Karpas-422 (cell line): Measurements from ENCODE around the gene IFNAR1. TPM values are rescaled to one million over a fixed set of nuclear protein-coding genes. Genes with fewer than 3 reads are reported as not detected.

ENCODE experiments used
- DNase-seq: peaks from one replicate; pipeline ENCODE4 v3.0.0-alpha.2; 2015
- H2AFZ ChIP-seq: fragments of 200-600 bp; sonication (generic); 2 replicates; pipeline ENCODE4 v1.6.1; 2014; ENCODE audit warnings: antibody characterized with exemption, low read length, mixed read lengths
- H3K27ac ChIP-seq: fragments of 200-600 bp; sonication (generic); 2 replicates; pipeline ENCODE4 v1.5.1; 2014; ENCODE audit warnings: mild to moderate bottlenecking, low read length, moderate library complexity
- H3K27me3 ChIP-seq: fragments of 200-600 bp; sonication (generic); 2 replicates; pipeline ENCODE4 v1.6.1; 2014; ENCODE audit warnings: low read length, mixed read lengths
- H3K36me3 ChIP-seq: fragments of 200-600 bp; sonication (generic); 2 replicates; pipeline ENCODE4 v1.6.1; 2014; ENCODE audit warnings: low read length, mixed read lengths; ENCODE audit not compliant: insufficient read depth
- H3K4me1 ChIP-seq: fragments of 200-600 bp; sonication (generic); 2 replicates; pipeline ENCODE4 v1.6.1; 2014; ENCODE audit warnings: mild to moderate bottlenecking, low read length, mixed read lengths
- H3K4me2 ChIP-seq: fragments of 200-600 bp; sonication (generic); 2 replicates; pipeline ENCODE4 v1.6.1; 2014; ENCODE audit warnings: low read length, low read depth, mild to moderate bottlenecking; ENCODE audit not compliant: poor library complexity, severe bottlenecking
- H3K4me3 ChIP-seq: fragments of 200-600 bp; sonication (generic); 2 replicates; pipeline ENCODE4 v1.5.1; 2014; ENCODE audit warnings: mild to moderate bottlenecking, antibody characterized with exemption, low read length, mixed read lengths
- H3K79me2 ChIP-seq: fragments of 200-600 bp; sonication (generic); 2 replicates; pipeline ENCODE4 v1.6.1; 2014; ENCODE audit warnings: mild to moderate bottlenecking, low read length, mixed read lengths
- H3K9ac ChIP-seq: fragments of 200-600 bp; sonication (generic); 2 replicates; pipeline ENCODE4 v1.6.0; 2014; ENCODE audit warnings: low read length
- H3K9me2 ChIP-seq: fragments of 200-600 bp; sonication (generic), shearing (Covaris generic); replicated peaks from 2 replicates; pipeline ENCODE4 v1.6.0; 2014; ENCODE audit warnings: mild to moderate bottlenecking, low read length, moderate library complexity; ENCODE audit not compliant: insufficient read depth
- H3K9me3 ChIP-seq: fragments of 300-700, 200-600 bp; sonication (generic); 2 replicates; pipeline ENCODE4 v1.6.1; 2014; ENCODE audit warnings: low read length, mixed read lengths
- H4K20me1 ChIP-seq: fragments of 200-600 bp; sonication (generic); 2 replicates; pipeline ENCODE4 v1.6.1; 2014; ENCODE audit warnings: mild to moderate bottlenecking, antibody characterized with exemption, low read length, low read depth; ENCODE audit not compliant: insufficient read depth
- total RNA-seq: library from RNA; depleted of rRNA; stranded (reverse); fragments of >200 nt; shearing (Covaris generic); gene quantifications from 2 replicates; pipeline ENCODE4 v1.2.3, GENCODE V29; 2014; ENCODE audit warnings: low replicate concordance

IFNAR1 gene
- total RNA-seq, 1 experiment from 2014 or later, result 10.5 TPM

GRCh38 chr21:33339135-33339534 lies 14.4 kb downstream of the IFNAR1 start:
- Histone ChIP-seq H4K20me1 (no peaks in the 10 kb centered on the region), H3K36me3 (peaks cover 17% of the 10 kb centered on the region), H3K9me3 (no peaks in the 10 kb centered on the region), H3K27ac (no peak overlapping the region), H3K27me3 (no peaks in the 10 kb centered on the region), H3K79me2 (peaks cover 34% of the 10 kb centered on the region), H3K4me2 (no peak overlapping the region), H3K9ac (no peak overlapping the region), H3K4me3 (no peak overlapping the region), H3K9me2 (no peaks in the 10 kb centered on the region), H2AFZ (no peak overlapping the region), H3K4me1 (peaks cover 10% of the 10 kb centered on the region)
- peak; percentile 65 for DNase-seq

DNA sequence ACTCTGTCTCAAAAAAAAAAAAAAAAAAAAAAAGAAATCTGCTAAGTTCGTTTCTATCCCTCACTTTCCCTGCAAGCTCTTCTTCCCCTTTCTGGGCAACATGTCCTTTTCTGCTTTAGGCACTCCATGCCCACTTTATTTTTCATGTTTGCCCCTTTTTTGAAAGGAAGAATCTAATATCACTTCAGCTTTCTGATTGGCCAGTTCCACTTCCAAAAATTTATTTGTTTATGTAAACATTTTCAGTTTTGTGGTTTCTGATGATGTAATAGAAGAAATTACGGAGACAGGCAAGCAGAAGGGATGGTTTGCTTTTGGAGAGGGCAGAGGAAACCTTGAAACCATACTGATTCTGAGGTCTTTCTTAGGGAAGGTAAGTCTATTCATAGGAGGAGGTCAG lies 15.1 kb downstream of the IFNAR1 start:
- Histone ChIP-seq H4K20me1 (no peaks in the 10 kb centered on the region), H3K4me3 (no peak overlapping the region), H2AFZ (no peak overlapping the region), H3K4me1 (peaks cover 10% of the 10 kb centered on the region), H3K4me2 (no peak overlapping the region), H3K27me3 (no peaks in the 10 kb centered on the region), H3K9me3 (no peaks in the 10 kb centered on the region), H3K9ac (no peak overlapping the region), H3K36me3 (peaks cover 17% of the 10 kb centered on the region), H3K27ac (no peak overlapping the region), H3K9me2 (no peaks in the 10 kb centered on the region), H3K79me2 (peaks cover 26% of the 10 kb centered on the region)
- no peak for DNase-seq

GRCh38 chr21:33345751-33346238 lies 21.0 kb downstream of the IFNAR1 start:
- Histone ChIP-seq H3K27ac (no peak overlapping the region), H3K4me1 (no peaks in the 10 kb centered on the region), H3K36me3 (peaks cover 29% of the 10 kb centered on the region)

DNA sequence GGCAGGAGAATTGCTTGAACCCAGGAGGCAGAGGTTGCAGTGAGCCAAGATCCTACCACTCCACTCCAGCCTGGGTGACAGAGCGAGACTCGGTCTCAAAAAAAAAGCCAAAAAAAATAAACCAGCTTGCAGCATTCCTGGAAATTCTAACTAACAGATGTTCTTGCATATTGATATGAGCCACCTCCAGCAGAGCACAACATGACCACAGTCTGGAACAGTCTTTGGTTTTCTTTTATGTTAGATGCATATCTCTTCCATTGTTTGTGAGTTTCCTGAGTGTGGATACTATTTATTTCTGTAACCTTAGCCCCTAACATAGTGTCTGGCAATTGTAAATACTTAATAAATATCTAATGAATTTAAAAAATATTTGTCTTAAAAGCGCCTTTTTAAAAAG lies 23.9 kb downstream of the IFNAR1 start:
- no peaks in the 10 kb centered on the region for H4K20me1 ChIP-seq
- no peak overlapping the region for H3K4me3 ChIP-seq
- H3K4me2 ChIP-seq, result no peak overlapping the region
- no peak overlapping the region for H3K27ac ChIP-seq
- H3K27me3 ChIP-seq, result no peaks in the 10 kb centered on the region
- no peak overlapping the region for H3K9ac ChIP-seq
- peaks cover 21% of the 10 kb centered on the region; the same call in 1 of the 2 replicates for H3K36me3 ChIP-seq
- no peaks in the 10 kb centered on the region for H3K9me3 ChIP-seq
- no peaks in the 10 kb centered on the region for H3K9me2 ChIP-seq
- no peaks in the 10 kb centered on the region for H3K4me1 ChIP-seq
- H3K79me2 ChIP-seq, result peaks cover 5% of the 10 kb centered on the region; the same call in 1 of the 2 replicates
- H2AFZ ChIP-seq, result no peak overlapping the region
- DNase-seq, result no peak

More at GRCh38 chr21:33345751-33346238, 21.0 kb downstream of the IFNAR1 start:
- H3K27me3 ChIP-seq, result no peaks in the 10 kb centered on the region
- no peak overlapping the region for H2AFZ ChIP-seq
- H4K20me1 ChIP-seq, result no peaks in the 10 kb centered on the region
- H3K79me2 ChIP-seq, result peaks cover 10% of the 10 kb centered on the region; the same call in 1 of the 2 replicates
- H3K9ac ChIP-seq, result no peak overlapping the region
- no peak for DNase-seq
- no peak overlapping the region for H3K4me3 ChIP-seq
- no peaks in the 10 kb centered on the region for H3K9me3 ChIP-seq
- H3K9me2 ChIP-seq, result no peaks in the 10 kb centered on the region
- H3K4me2 ChIP-seq, result no peak overlapping the region

DNA sequence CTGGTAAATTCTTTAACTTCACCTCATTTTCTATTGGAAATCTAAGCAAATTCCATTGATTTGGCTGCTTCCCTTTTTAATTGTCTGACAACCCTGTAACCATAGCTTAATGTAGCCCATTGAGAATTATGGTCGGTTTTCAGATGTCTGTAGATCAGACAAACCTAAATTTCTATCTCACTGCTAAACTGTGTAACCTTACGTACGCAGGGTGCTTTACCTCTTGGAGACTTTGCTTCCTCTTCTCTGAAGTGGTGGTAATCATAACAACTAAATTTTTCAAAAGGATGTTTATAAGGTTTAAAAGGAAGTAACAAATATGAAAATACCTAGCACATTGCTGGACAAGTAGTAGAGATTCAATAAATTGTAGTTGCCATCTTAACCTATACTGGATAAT lies 25.9 kb downstream of the IFNAR1 start:
- Histone ChIP-seq H3K9me3 (no peaks in the 10 kb centered on the region), H3K9ac (no peak overlapping the region), H3K4me1 (no peaks in the 10 kb centered on the region), H2AFZ (no peak overlapping the region), H3K36me3 (peaks cover 28% of the 10 kb centered on the region; the same call in 1 of the 2 replicates), H3K27me3 (no peaks in the 10 kb centered on the region), H3K9me2 (no peaks in the 10 kb centered on the region), H3K27ac (no peak overlapping the region), H4K20me1 (no peaks in the 10 kb centered on the region), H3K4me3 (no peak overlapping the region), H3K79me2 (peaks cover 5% of the 10 kb centered on the region; the same call in 1 of the 2 replicates), H3K4me2 (no peak overlapping the region)
- DNase-seq, result no peak

DNA sequence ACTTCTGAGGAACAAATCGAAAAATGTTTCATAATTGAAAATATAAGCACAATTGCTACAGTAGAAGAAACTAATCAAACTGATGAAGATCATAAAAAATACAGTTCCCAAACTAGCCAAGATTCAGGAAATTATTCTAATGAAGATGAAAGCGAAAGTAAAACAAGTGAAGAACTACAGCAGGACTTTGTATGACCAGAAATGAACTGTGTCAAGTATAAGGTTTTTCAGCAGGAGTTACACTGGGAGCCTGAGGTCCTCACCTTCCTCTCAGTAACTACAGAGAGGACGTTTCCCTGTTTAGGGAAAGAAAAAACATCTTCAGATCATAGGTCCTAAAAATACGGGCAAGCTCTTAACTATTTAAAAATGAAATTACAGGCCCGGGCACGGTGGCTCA lies 30.6 kb downstream of the IFNAR1 start:
- no peak overlapping the region for H3K9ac ChIP-seq
- no peaks in the 10 kb centered on the region for H3K27me3 ChIP-seq
- no peaks in the 10 kb centered on the region for H3K79me2 ChIP-seq
- no peak overlapping the region for H3K4me3 ChIP-seq
- no peak overlapping the region for H3K4me2 ChIP-seq
- no peaks in the 10 kb centered on the region for H4K20me1 ChIP-seq
- no peaks in the 10 kb centered on the region for H3K9me2 ChIP-seq
- peaks cover 9% of the 10 kb centered on the region for H3K4me1 ChIP-seq
- no peak overlapping the region for H3K27ac ChIP-seq
- no peak overlapping the region for H2AFZ ChIP-seq
- no peaks in the 10 kb centered on the region for H3K9me3 ChIP-seq
- DNase-seq, result no peak
- peaks cover 20% of the 10 kb centered on the region; the same call in 1 of the 2 replicates for H3K36me3 ChIP-seq

DNA sequence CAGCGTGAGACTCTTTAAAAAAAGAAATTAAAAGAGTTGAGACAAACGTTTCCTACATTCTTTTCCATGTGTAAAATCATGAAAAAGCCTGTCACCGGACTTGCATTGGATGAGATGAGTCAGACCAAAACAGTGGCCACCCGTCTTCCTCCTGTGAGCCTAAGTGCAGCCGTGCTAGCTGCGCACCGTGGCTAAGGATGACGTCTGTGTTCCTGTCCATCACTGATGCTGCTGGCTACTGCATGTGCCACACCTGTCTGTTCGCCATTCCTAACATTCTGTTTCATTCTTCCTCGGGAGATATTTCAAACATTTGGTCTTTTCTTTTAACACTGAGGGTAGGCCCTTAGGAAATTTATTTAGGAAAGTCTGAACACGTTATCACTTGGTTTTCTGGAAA lies 31.2 kb downstream of the IFNAR1 start:
- peaks cover 15% of the 10 kb centered on the region for H3K4me1 ChIP-seq
- no peak overlapping the region for H3K27ac ChIP-seq
- H3K4me3 ChIP-seq, result no peak overlapping the region
- H3K36me3 ChIP-seq, result peaks cover 19% of the 10 kb centered on the region; the same call in 1 of the 2 replicates
- no peaks in the 10 kb centered on the region for H3K27me3 ChIP-seq
- H3K79me2 ChIP-seq, result no peaks in the 10 kb centered on the region
- no peaks in the 10 kb centered on the region for H4K20me1 ChIP-seq
- no peaks in the 10 kb centered on the region for H3K9me2 ChIP-seq
- no peak for DNase-seq
- H2AFZ ChIP-seq, result no peak overlapping the region
- H3K9me3 ChIP-seq, result no peaks in the 10 kb centered on the region
- H3K9ac ChIP-seq, result no peak overlapping the region
- H3K4me2 ChIP-seq, result no peak overlapping the region

DNA sequence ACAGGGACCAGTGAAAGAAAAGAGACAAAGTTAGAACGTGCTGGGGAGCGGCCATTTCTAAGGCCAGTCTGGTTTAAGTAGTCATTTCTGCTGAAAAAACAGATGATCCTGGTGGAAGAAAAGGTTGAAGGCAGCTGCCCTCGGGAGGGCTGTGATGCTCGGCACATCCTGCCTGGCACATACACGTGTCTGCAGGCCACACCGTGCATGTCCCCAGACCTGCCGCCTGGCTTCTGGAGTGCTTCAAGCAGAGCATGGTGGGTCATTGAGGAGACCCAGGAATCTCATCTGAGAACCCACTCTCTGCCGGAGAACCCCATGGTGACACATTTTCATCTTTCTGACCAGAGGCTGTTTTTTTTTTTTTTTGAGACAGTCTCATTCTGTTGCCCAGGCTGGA lies 32.4 kb downstream of the IFNAR1 start:
- Histone ChIP-seq H3K4me1 (peaks cover 27% of the 10 kb centered on the region), H3K36me3 (peaks cover 16% of the 10 kb centered on the region; the same call in 1 of the 2 replicates), H3K9ac (no peak overlapping the region), H3K4me2 (no peak overlapping the region), H3K4me3 (no peak overlapping the region), H4K20me1 (no peaks in the 10 kb centered on the region), H3K27ac (no peak overlapping the region), H3K79me2 (no peaks in the 10 kb centered on the region), H3K27me3 (no peaks in the 10 kb centered on the region), H2AFZ (no peak overlapping the region), H3K9me2 (no peaks in the 10 kb centered on the region), H3K9me3 (no peaks in the 10 kb centered on the region)
- no peak for DNase-seq
